PC-3 (cell line): Measurements from ENCODE around the gene TNFRSF18.

Experiments used
- CTCF ChIP-seq: fragments of 300-600 bp; sonication (generic); conservative IDR thresholded peaks from 2 replicates; pipeline ENCODE4 v1.5.1; 2017; ENCODE audit warnings: antibody characterized with exemption, low read depth, mild to moderate bottlenecking, low read length
- EZH2 ChIP-seq: fragments of 300-600 bp; sonication (generic); IDR thresholded peaks from one replicate; pipeline ENCODE4 v1.6.1; 2017; ENCODE audit warnings: antibody characterized with exemption, mild to moderate bottlenecking, low read length; ENCODE audit not compliant: unreplicated experiment
- EZH2phosphoT487 ChIP-seq: fragments of 300-600 bp; sonication (generic); IDR thresholded peaks from 2 replicates; pipeline ENCODE4 v1.6.1; 2018; ENCODE audit warnings: mild to moderate bottlenecking, antibody characterized with exemption, low read length, borderline replicate concordance

- TF ChIP-seq EZH2phosphoT487 (no peak), CTCF (no peak), EZH2 (no peak)
Measured at GRCh38 chr1:1170215-1171091, 35.9 kb downstream of the TNFRSF18 start.
